PC-9 (cell line): ENCODE results near the gene GBX1.

ENCODE experiments used
- CTCF ChIP-seq: fragments of 200-600 bp; sonication (generic); conservative IDR thresholded peaks from 2 replicates; pipeline ENCODE4 v1.6.1; 2017; ENCODE audit warnings: mixed run types, antibody characterized with exemption, mild to moderate bottlenecking, moderate library complexity
- EZH2 ChIP-seq: fragments of 200-600 bp; sonication (generic); IDR thresholded peaks from 2 replicates; pipeline ENCODE4 v1.8.0; 2017; ENCODE audit warnings: antibody characterized with exemption, low read depth

GRCh38 chr7:151189038-151189437 lies 21.5 kb upstream of the GBX1 start:
- TF ChIP-seq CTCF (no peak), EZH2 (no peak)
